Panc1 (cell line): Measurements from ENCODE around the gene BORCS8. TPM values are rescaled to one million over a fixed set of nuclear protein-coding genes. Genes with fewer than 3 reads are reported as not detected.

ENCODE experiments used
- ATAC-seq: fragments of 200-7000 bp; cut with Tn5 transposase; 2 replicates; pipeline ENCODE4 v1.9.1; 2020; ENCODE audit warnings: mild to moderate bottlenecking, moderate library complexity
- BruUV-seq: library from RNA; stranded (reverse); fragments of 400-500 nt; replicated peaks from 2 replicates; lab custom pipeline; 2021; lab: Mats Ljungman, UMichigan
- CTCF ChIA-PET: fragments of 300-600 bp; sonication (Branson Sonifier 250); formaldehyde crosslinking; loops from one replicate; lab custom pipeline; 2022; ENCODE audit warnings: antibody characterized with exemption; lab: Charles Lee
- POLR2A ChIA-PET: fragments of 300-600 bp; sonication (Branson Sonifier 250); formaldehyde crosslinking; loops from one replicate; lab custom pipeline; 2022; ENCODE audit warnings: antibody characterized with exemption; lab: Charles Lee
- DNase-seq: peaks from one replicate; pipeline ENCODE4 v3.0.0-alpha.2; 2010; ENCODE audit warnings: low read depth, low spot score
- H3K27ac ChIP-seq: 2 replicates; pipeline ENCODE4 v1.5.1; 2011; ENCODE audit warnings: mild to moderate bottlenecking, low read length, inconsistent platforms
- H3K27me3 ChIP-seq: fragments of 200-500 bp; sonication (Bioruptor generic); 2 replicates; pipeline ENCODE4 v1.6.0; 2014; ENCODE audit warnings: low read length, inconsistent platforms; ENCODE audit not compliant: control insufficient read depth, insufficient read depth
- H3K36me3 ChIP-seq: fragments of 200-500 bp; sonication (Bioruptor generic); 2 replicates; pipeline ENCODE4 v1.5.1; 2014; ENCODE audit warnings: inconsistent platforms, mild to moderate bottlenecking, low read length, moderate library complexity; ENCODE audit not compliant: control insufficient read depth, insufficient read depth
- H3K4me1 ChIP-seq: 2 replicates; pipeline ENCODE4 v1.5.1; 2011; ENCODE audit warnings: inconsistent platforms, mild to moderate bottlenecking, low read length, moderate library complexity; ENCODE audit not compliant: control insufficient read depth, insufficient read depth
- H3K4me3 ChIP-seq, 2 experiments: 2 replicates each; pipeline ENCODE4 v1.5.1; 2011 to 2012; ENCODE audit warnings: low read depth in 2 of 2, low read length in 2 of 2, mild to moderate bottlenecking in 2 of 2, inconsistent platforms in 1 of 2, moderate library complexity in 1 of 2
- H3K9me3 ChIP-seq: fragments of 200-500 bp; sonication (Bioruptor generic); 2 replicates; pipeline ENCODE4 v1.5.1; 2014; ENCODE audit warnings: low read depth, mild to moderate bottlenecking, inconsistent platforms, low read length, moderate library complexity; ENCODE audit not compliant: control insufficient read depth, insufficient read depth
- POLR2AphosphoS5 ChIP-seq: IDR thresholded peaks from 2 replicates; pipeline ENCODE4 v1.6.1; 2012; ENCODE audit warnings: mild to moderate bottlenecking, low read depth, low read length, moderate library complexity
- SIN3A ChIP-seq: IDR thresholded peaks from 2 replicates; pipeline ENCODE4 v1.6.1; 2012; ENCODE audit warnings: low read depth, mild to moderate bottlenecking, low read length, moderate library complexity, borderline replicate concordance; ENCODE audit not compliant: insufficient read depth
- TCF7L2 ChIP-seq: IDR thresholded peaks from 2 replicates; pipeline ENCODE4 v1.6.1; 2011; ENCODE audit warnings: mild to moderate bottlenecking, low read depth, low read length, inconsistent platforms
- in situ Hi-C: cut with HindIII; loops from 2 replicates; pipeline ENCODE4 v1.10.0; 2016; ENCODE audit warnings: low sequenced_read_pairs, low pct_unique_long_range_greater_than_20kb
- intact Hi-C: fragments of 100-400 bp; cut with micrococcal nuclease; formaldehyde crosslinking; loops from one replicate; pipeline ENCODE4 v1.10.0; 2022; ENCODE audit not compliant: unreplicated experiment
- total RNA-seq: library from RNA; stranded (reverse); gene quantifications from one replicate; pipeline ENCODE4 v1.2.1, GENCODE V29; 2021; ENCODE audit not compliant: unreplicated experiment
- TF ChIP-seq, protein P1 (sequence below): fragments of 450-650 bp; IDR thresholded peaks from 2 replicates; pipeline ENCODE4 v1.5.1; 2017; ENCODE audit warnings: mild to moderate bottlenecking
- TF ChIP-seq, protein P2 (sequence below), 2 experiments: IDR thresholded peaks; 2 replicates each; pipeline ENCODE4 v1.6.1; 2011 to 2012; ENCODE audit warnings: low read depth in 2 of 2, control low read depth in 1 of 2, low read length in 1 of 2, mild to moderate bottlenecking in 1 of 2, moderate library complexity in 1 of 2; ENCODE audit not compliant: insufficient read depth in 1 of 2

The BORCS8 gene
- total RNA-seq, 1 experiment from 2014 or later = 37.8 TPM

DNA sequence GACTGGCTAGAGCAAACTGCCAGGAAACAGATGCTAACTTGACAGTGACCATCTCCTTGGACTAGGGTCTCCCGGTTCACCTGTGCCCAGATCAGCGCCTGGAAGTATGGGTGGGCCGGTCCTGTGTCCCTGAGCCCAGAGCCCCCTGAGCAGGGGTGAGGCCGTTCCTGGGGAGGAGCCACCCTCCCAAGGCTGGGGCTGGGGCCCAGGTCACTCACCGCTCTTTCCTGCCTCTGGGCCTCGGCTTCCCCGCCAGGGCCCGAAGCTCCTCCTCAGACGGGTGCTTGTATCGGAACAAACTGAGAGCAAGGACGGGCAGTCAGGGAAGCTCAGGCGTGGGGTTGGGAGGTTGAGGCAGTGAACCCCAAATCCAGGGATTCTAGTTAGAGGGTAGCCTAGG lies 59.0 kb downstream of the BORCS8 start:
- ATAC-seq (no peak), DNase-seq (no peak)
- BruUV-seq = no TSS peak
- H3K9me3 ChIP-seq = no peaks in the 10 kb centered on the region
- no peaks in the 10 kb centered on the region; the same call in 1 of the 2 replicates for H3K4me1 ChIP-seq
- TF ChIP-seq TCF7L2 = no peak
- TF ChIP-seq, protein P1, sequence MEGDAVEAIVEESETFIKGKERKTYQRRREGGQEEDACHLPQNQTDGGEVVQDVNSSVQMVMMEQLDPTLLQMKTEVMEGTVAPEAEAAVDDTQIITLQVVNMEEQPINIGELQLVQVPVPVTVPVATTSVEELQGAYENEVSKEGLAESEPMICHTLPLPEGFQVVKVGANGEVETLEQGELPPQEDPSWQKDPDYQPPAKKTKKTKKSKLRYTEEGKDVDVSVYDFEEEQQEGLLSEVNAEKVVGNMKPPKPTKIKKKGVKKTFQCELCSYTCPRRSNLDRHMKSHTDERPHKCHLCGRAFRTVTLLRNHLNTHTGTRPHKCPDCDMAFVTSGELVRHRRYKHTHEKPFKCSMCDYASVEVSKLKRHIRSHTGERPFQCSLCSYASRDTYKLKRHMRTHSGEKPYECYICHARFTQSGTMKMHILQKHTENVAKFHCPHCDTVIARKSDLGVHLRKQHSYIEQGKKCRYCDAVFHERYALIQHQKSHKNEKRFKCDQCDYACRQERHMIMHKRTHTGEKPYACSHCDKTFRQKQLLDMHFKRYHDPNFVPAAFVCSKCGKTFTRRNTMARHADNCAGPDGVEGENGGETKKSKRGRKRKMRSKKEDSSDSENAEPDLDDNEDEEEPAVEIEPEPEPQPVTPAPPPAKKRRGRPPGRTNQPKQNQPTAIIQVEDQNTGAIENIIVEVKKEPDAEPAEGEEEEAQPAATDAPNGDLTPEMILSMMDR = no peak
- no peak for TF ChIP-seq POLR2AphosphoS5
- TF ChIP-seq SIN3A = no peak
- TF ChIP-seq, protein P2, sequence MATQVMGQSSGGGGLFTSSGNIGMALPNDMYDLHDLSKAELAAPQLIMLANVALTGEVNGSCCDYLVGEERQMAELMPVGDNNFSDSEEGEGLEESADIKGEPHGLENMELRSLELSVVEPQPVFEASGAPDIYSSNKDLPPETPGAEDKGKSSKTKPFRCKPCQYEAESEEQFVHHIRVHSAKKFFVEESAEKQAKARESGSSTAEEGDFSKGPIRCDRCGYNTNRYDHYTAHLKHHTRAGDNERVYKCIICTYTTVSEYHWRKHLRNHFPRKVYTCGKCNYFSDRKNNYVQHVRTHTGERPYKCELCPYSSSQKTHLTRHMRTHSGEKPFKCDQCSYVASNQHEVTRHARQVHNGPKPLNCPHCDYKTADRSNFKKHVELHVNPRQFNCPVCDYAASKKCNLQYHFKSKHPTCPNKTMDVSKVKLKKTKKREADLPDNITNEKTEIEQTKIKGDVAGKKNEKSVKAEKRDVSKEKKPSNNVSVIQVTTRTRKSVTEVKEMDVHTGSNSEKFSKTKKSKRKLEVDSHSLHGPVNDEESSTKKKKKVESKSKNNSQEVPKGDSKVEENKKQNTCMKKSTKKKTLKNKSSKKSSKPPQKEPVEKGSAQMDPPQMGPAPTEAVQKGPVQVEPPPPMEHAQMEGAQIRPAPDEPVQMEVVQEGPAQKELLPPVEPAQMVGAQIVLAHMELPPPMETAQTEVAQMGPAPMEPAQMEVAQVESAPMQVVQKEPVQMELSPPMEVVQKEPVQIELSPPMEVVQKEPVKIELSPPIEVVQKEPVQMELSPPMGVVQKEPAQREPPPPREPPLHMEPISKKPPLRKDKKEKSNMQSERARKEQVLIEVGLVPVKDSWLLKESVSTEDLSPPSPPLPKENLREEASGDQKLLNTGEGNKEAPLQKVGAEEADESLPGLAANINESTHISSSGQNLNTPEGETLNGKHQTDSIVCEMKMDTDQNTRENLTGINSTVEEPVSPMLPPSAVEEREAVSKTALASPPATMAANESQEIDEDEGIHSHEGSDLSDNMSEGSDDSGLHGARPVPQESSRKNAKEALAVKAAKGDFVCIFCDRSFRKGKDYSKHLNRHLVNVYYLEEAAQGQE (IDR thresholded peaks at IDR 0.05; ENCODE audit: insufficient read depth in 1 of 2, low read depth in 2 of 2, low read length in 1 of 2) = no peak
- no peaks in the 10 kb centered on the region for H3K27me3 ChIP-seq
- POLR2A ChIA-PET = no interaction called here
- CTCF ChIA-PET = no interaction called here
- intact Hi-C loops (loop anchor here (10.0 kb wide), 1 partner anchor 68 kb away; the partner anchor contains the start of gene SLC25A42), in situ Hi-C loops (no loop called here)
- H3K4me3 ChIP-seq = no peak overlapping the region
- H3K36me3 ChIP-seq = peaks cover 3% of the 10 kb centered on the region; the same call in 1 of the 2 replicates
- no peak overlapping the region for H3K27ac ChIP-seq

DNA sequence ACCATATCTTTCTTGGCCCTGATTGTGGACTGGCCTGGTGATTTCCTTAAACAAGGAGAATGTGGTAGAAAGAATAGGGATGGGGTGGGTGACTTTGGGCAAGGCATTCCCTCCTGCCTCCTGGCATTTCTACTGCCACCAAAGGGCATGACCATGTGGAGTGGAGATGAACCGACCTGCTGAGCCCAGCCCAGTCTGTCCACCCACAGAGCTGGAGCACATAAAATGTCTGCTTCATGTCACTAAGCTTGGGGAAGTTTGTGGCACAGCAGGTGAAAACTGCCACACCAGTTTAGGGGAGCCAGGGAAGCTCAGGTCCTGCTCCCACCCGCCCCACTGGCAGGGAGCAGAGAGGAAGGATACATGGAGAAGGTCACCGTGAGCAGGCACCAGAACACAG lies 60.0 kb downstream of the BORCS8 start:
- intact Hi-C loops = loop anchor here (10.0 kb wide), 1 partner anchor 67 kb away; the partner anchor contains the start of gene SLC25A42
- Histone ChIP-seq H3K9me3 (no peaks in the 10 kb centered on the region), H3K36me3 (no peaks in the 10 kb centered on the region), H3K4me1 (no peaks in the 10 kb centered on the region), H3K27me3 (no peaks in the 10 kb centered on the region), H3K27ac (no peak overlapping the region), H3K4me3 (no peak overlapping the region)
- DNase-seq = no peak
- CTCF ChIA-PET = no interaction called here
- TF ChIP-seq, protein P1 = no peak
- TF ChIP-seq SIN3A (no peak), POLR2AphosphoS5 (no peak), TCF7L2 (no peak)
- TF ChIP-seq, protein P2 (IDR thresholded peaks at IDR 0.05; ENCODE audit: insufficient read depth in 1 of 2, low read depth in 2 of 2, low read length in 1 of 2) = no peak
- no TSS peak for BruUV-seq
- ATAC-seq = no peak
- in situ Hi-C loops = no loop called here
- POLR2A ChIA-PET = no interaction called here
